Mucosa of descending colon (tissue), 3 donors: ENCODE data around the gene CDH16. TPM values are rescaled to one million over a fixed set of nuclear protein-coding genes. Genes with fewer than 3 reads are reported as not detected.

Source experiments
- ATAC-seq: fragments of 200-7000 bp; cut with Tn5 transposase; one replicate; pipeline ENCODE4 v1.9.1; 2020; ENCODE audit warnings: mild to moderate bottlenecking, moderate library complexity
- DNase-seq, 3 donors: peaks; one replicate each; pipeline ENCODE4 v3.0.0-alpha.2; 2020
- H3K36me3 ChIP-seq: fragments of 200-600 bp; one replicate; pipeline ENCODE4 v1.8.0; 2021; ENCODE audit warnings: low read depth, mild to moderate bottlenecking
- H3K4me1 ChIP-seq: fragments of 200-600 bp; one replicate; pipeline ENCODE4 v1.8.0; 2021; ENCODE audit warnings: low read depth, mild to moderate bottlenecking
- H3K4me3 ChIP-seq: fragments of 200-600 bp; one replicate; pipeline ENCODE4 v1.8.0; 2021; ENCODE audit warnings: mild to moderate bottlenecking
- H3K9me3 ChIP-seq: fragments of 200-600 bp; one replicate; pipeline ENCODE4 v1.8.0; 2021; ENCODE audit warnings: mild to moderate bottlenecking
- CTCF ChIP-seq: fragments of 200-600 bp; IDR thresholded peaks from one replicate; pipeline ENCODE4 v1.8.0; 2022; ENCODE audit warnings: antibody characterized with exemption, mild to moderate bottlenecking
- intact Hi-C, 2 donors: fragments of 100-400 bp; cut with DNase I in 1 of 2; cut with micrococcal nuclease in 1 of 2; formaldehyde crosslinking; loops; one replicate each; pipeline versions ENCODE4 v1.11.0 to v1.11.1; 2022; cut with DNase I, micrococcal nuclease
- total RNA-seq, 3 donors: library from RNA; stranded (reverse); fragmentation: NEBNext Ultra II Directional in 2 of 3; extraction: Animal tissue kit (Norgen Biotek cat#: 25700) in 2 of 3; gene quantifications; one replicate each; pipeline versions ENCODE4 v1.2.1 to v1.2.4, GENCODE V29; 2021 to 2023
- donor health status: DM: no; HTN: no; CAD: no; lungs with moderate emphysema.
- donor health status: DM: no; HTN: no; CAD: no.
- donor health status: DM: no; HTN: yes; CAD: no.

Gene CDH16
- total RNA-seq, 3 donors from 2014 or later = 0.13 to 0.78 (median 0.72) TPM

DNA sequence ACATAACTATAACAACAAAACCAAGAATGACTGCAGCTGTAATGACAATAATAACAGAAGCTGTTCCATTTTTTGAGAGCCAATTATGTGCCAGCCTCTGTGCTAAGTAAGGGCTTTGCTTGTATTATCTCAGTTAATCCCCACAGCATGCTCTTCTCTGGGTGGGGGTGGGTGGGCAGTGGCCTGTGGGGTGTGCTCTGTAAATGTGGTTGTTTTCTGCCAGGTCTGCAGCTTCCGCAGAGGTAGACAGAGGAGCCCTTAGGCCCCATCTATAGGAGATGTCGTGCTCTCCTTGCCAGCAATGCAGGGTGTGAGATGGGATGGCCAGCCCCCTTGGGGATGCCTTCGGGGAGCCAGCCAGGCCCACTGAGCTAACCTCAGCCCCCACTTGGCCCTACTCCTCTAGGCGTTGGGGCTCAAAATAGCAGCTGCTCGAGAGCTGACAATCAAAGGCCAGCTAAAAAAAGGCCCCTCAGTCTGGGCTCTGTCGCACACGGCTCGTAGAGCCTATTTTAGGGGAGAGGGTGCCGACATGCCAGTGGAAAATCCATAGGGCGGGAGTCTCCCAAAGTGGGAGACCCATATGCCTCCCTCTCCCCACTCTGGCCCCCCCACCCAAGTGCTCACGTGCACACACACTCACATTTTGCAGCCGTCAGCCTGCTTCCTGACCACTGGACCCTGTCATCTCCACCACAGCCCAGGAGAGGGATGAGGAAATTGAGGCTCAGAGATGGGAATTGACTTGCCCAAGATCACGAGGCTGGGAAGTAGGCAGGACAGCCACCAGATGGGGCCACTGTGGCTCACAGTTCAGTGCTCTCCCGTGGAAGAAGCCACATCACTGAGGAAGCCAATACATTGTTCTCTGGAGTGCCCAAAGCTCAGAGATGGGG is 15.8 kb downstream of the CDH16 start:
- no peaks in the 10 kb centered on the region for H3K9me3 ChIP-seq
- TF ChIP-seq CTCF = no peak
- peak in 1 of 3 donors; percentile 22 for DNase-seq
- peaks cover 32% of the 10 kb centered on the region for H3K4me1 ChIP-seq
- no peaks in the 10 kb centered on the region for H3K36me3 ChIP-seq
- no peak for ATAC-seq
- intact Hi-C loops = no loop called here
- H3K4me3 ChIP-seq = no peak overlapping the region

DNA sequence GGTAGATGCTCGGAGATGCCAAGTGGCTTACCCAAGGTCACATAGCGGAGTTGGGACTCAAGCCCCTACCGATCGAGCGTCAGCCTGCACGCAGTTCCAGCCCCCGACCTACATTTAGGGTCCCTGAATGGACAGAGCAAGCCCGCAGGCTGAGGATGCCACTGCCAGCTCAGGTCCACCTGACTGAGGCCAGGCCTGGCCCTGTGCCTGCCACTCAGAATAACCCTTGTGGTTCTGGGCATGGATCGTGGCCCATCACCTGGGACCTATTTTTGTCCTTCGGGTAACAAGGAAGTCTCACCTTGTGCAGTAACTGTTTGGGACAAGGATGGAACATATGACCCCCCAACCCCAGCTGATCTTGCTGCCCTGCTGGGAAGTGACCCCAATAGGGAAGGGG is 17.1 kb downstream of the CDH16 start:
- Histone ChIP-seq H3K9me3 (no peaks in the 10 kb centered on the region), H3K4me3 (no peak overlapping the region), H3K4me1 (peaks cover 37% of the 10 kb centered on the region), H3K36me3 (no peaks in the 10 kb centered on the region)
- ATAC-seq (no peak), DNase-seq (peak in 1 of 3 donors; percentile 30)
- TF ChIP-seq CTCF = no peak
- intact Hi-C loops = no loop called here

GRCh38 chr16:66900721-66901441 is 17.8 kb downstream of the CDH16 start:
- no peak overlapping the region for H3K4me3 ChIP-seq
- H3K4me1 ChIP-seq = peaks cover 41% of the 10 kb centered on the region
- DNase-seq = peak in 2 of 3 donors; percentile 58 to 65
- H3K36me3 ChIP-seq = no peaks in the 10 kb centered on the region
- TF ChIP-seq CTCF = no peak
- ATAC-seq = peak; percentile 70
- no peaks in the 10 kb centered on the region for H3K9me3 ChIP-seq
- intact Hi-C loops = no loop called here

- peak; percentile 84 to 89 (median 88) for DNase-seq
- no peaks in the 10 kb centered on the region for H3K9me3 ChIP-seq
- no peaks in the 10 kb centered on the region for H3K36me3 ChIP-seq
- intact Hi-C loops = no loop called here
- ATAC-seq = peak; percentile 51
- no peak overlapping the region for H3K4me3 ChIP-seq
- H3K4me1 ChIP-seq = peaks cover 40% of the 10 kb centered on the region
- no peak for TF ChIP-seq CTCF
Measured at GRCh38 chr16:66899945-66900710, 18.6 kb downstream of the CDH16 start.

DNA sequence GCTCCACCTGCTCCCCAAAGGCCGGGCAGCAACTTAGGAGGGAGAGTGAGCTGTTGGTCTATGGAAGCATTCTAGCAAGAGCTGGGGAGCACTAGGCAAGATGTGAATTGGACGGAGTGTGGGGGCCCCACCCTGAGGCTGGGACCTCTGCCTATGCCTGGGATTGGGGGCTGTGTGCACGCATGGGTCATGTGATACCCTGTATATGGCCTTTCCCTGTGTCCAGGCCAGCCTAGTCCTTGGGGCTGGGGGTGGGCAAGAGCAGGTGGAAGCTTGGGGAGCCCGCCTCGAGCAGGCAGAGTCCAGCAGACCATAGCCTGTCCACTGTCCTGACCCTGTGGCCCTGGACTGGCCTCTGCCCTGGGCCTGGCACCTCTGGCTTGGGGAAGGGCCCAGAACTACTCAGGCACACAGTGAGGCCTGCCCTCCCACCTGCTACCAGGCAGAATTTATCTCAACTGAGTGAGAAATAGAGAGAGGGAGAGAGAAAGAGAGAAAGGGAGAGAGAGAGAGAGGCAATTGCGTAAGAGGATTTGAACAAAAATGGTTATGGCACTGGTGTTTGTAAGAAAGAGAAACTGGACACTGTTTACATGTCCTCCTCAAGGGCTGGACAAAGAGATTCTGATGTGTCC is 19.3 kb downstream of the CDH16 start:
- peak in 1 of 3 donors; percentile 30 for DNase-seq
- Histone ChIP-seq H3K4me1 (peaks cover 38% of the 10 kb centered on the region), H3K36me3 (no peaks in the 10 kb centered on the region), H3K9me3 (no peaks in the 10 kb centered on the region), H3K4me3 (no peak overlapping the region)
- no peak for ATAC-seq
- TF ChIP-seq CTCF = no peak
- intact Hi-C loops = no loop called here
